ENCODE data around the gene ARHGAP45.
A peak's percentile ranks its signal among the peaks of the same experiment; 100 is the strongest.

The ARHGAP45 gene

GRCh38 chr19:1073063-1073955 is 6.3 kb downstream of the ARHGAP45 start:
- DNase-seq = no peak

- no peak for DNase-seq
These were observed 7.1 kb downstream of the ARHGAP45 start for GRCh38 chr19:1073956-1074517.

GRCh38 chr19:1074544-1075283 is 7.7 kb downstream of the ARHGAP45 start:
- DNase-seq = peak; percentile 80

- DNase-seq = no peak
These were observed 9.0 kb downstream of the ARHGAP45 start for GRCh38 chr19:1076046-1076386.

GRCh38 chr19:1076951-1077350 is 10.0 kb downstream of the ARHGAP45 start:
- peak; percentile 94 for DNase-seq

- peak; percentile 78 for DNase-seq
These were observed 12.7 kb downstream of the ARHGAP45 start for GRCh38 chr19:1079566-1080111.

GRCh38 chr19:1080360-1081161 is 13.6 kb downstream of the ARHGAP45 start:
- no peak for DNase-seq

GRCh38 chr19:1081301-1082164 is 14.6 kb downstream of the ARHGAP45 start:
- no peak for DNase-seq

GRCh38 chr19:1082165-1082927 is 15.4 kb downstream of the ARHGAP45 start:
- peak; percentile 72 for DNase-seq

- DNase-seq = no peak
These were observed 16.2 kb downstream of the ARHGAP45 start for GRCh38 chr19:1082928-1083816.

GRCh38 chr19:1084024-1084868 is 17.3 kb downstream of the ARHGAP45 start:
- DNase-seq = no peak

- no peak for DNase-seq
These were observed 18.2 kb downstream of the ARHGAP45 start for GRCh38 chr19:1085053-1085658.

GRCh38 chr19:1085676-1086442 is 18.9 kb downstream of the ARHGAP45 start:
- no peak for DNase-seq

- no peak for DNase-seq
These were observed 19.6 kb downstream of the ARHGAP45 start for GRCh38 chr19:1086613-1087012.

GRCh38 chr19:1087813-1088415 is 20.9 kb downstream of the ARHGAP45 start:
- DNase-seq = no peak

- DNase-seq = no peak
These were observed 21.5 kb downstream of the ARHGAP45 start for GRCh38 chr19:1088416-1089010.

All from stimulated activated CD4-positive, alpha-beta T cell treated with anti-CD3 and anti-CD28 coated beads, Interleukin-4, amount 100 ng/mL, for 24 hours (primary cell).